Measurements from ENCODE around the gene CKAP4.
"Not testable (repeated sequence)": the region's sequence is repeated elsewhere in the genome, so short reads cannot be mapped to it uniquely, and the experiment has no call there.

CKAP4 gene, protein sequence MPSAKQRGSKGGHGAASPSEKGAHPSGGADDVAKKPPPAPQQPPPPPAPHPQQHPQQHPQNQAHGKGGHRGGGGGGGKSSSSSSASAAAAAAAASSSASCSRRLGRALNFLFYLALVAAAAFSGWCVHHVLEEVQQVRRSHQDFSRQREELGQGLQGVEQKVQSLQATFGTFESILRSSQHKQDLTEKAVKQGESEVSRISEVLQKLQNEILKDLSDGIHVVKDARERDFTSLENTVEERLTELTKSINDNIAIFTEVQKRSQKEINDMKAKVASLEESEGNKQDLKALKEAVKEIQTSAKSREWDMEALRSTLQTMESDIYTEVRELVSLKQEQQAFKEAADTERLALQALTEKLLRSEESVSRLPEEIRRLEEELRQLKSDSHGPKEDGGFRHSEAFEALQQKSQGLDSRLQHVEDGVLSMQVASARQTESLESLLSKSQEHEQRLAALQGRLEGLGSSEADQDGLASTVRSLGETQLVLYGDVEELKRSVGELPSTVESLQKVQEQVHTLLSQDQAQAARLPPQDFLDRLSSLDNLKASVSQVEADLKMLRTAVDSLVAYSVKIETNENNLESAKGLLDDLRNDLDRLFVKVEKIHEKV

DNA sequence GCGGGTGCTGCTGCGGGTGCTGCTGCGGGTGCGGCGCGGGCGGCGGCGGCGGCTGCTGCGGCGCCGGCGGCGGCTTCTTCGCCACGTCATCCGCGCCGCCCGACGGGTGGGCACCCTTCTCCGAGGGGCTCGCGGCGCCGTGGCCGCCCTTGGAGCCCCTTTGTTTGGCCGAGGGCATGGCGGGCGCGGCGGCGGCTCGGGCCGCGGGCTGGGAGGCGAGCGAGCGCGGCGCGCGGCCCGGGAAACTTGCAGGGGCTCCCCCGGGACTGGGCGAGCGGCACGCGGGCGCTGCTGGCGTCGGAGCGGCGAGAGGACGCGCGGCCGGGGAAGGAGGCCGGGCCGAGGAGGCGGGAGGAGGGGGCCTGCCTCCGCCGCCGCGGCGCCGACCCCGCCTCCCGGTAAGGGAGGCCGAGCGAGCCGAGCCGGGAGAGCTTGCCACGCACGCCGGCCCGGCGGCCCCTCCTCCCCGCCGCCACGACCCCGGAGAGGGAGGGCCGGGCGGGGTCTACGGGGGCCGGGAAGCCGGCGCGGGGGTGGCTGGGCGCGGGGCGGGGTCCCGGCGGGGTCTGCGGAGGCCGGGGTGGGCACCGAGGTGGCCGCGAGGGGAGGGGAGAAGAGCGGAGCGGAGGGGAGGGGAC, at the start of gene CKAP4:
TSS of gene CKAP4 (minus strand) at position 347 of the 638 bp plus-strand sequence. CDS start at position 178, 169 bp downstream.
- peak; percentile 29 for DNase-seq (ENCODE audit: low read depth)

DNA sequence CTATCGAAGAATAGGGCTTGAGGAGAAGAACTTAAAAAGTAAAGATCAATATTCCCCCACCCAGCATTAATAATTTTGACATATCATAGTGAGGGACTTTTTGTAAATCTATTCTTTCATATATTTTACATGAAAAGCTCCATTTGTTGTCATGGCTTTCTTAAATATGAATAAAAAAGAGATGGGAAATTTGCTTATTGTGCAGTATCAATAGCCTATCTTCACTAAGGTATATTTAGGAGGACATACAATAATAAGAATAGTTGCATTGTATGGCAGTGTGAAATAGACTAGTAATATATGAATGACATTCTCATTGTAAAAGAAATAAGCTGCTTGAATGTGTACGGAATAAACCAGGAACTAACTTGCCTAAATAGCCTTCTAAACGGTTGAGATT, 49.3 kb upstream of the CKAP4 start:
- no peak for DNase-seq (ENCODE audit: low read depth)

GRCh38 chr12:106296179-106296877, 48.5 kb upstream of the CKAP4 start:
- DNase-seq (ENCODE audit: low read depth) = no peak

- DNase-seq (ENCODE audit: low read depth) = no peak
Measured at GRCh38 chr12:106292339-106292738, 44.5 kb upstream of the CKAP4 start.

GRCh38 chr12:106291342-106291741, 43.5 kb upstream of the CKAP4 start:
- DNase-seq (ENCODE audit: low read depth) = no peak

GRCh38 chr12:106290666-106291065, 42.8 kb upstream of the CKAP4 start:
- no peak for DNase-seq (ENCODE audit: low read depth)

DNA sequence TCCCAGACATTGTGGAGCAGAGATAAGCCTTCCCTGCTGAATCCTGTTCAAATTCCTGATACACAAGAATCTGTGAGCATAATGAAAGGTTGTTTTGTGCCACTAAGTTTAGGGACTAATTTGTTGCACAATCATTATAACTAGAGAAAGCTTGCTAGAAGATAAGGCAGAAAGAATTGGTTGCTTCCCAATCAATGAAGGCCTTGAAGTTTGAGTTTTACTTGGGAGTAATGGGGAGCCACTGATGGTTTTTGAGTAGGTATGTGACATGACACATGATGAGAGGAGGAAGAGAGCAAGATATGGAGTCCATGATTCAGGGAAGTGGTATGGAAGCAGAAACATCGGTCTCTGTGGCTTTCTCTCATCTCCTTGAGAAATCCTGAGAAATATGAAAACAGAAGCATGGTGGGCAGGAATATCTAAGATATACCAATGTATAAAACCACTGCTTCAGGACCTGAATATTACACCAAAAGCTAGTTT, 41.4 kb upstream of the CKAP4 start:
- no peak for DNase-seq (ENCODE audit: low read depth)

- DNase-seq (ENCODE audit: low read depth) = no peak
Measured at GRCh38 chr12:106288494-106289195, 40.8 kb upstream of the CKAP4 start.

GRCh38 chr12:106288101-106288493, 40.3 kb upstream of the CKAP4 start:
- DNase-seq (ENCODE audit: low read depth) = no peak

DNA sequence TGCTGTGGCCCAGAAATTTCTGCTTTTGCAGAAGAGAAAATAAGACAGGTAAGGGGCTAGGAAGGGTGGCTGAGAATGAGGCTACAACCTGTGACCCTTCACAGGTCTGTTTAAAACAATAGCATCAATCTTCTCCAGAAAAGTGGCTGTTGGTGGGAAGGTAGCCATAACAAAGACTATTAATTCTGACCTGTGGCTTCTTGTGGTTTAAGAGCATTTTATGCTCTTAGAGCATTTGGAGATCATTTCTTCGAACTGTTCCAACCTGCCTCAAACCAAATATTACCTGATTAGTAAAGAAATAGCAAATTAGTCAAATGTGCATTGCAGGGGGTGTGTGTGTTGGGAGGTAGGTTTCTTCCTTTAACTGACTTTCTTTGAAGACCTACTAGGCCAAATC, 39.5 kb upstream of the CKAP4 start:
- no peak for DNase-seq (ENCODE audit: low read depth)

- DNase-seq (ENCODE audit: low read depth) = not testable (repeated sequence)
Measured at GRCh38 chr12:106286576-106287162, 38.8 kb upstream of the CKAP4 start.

GRCh38 chr12:106285982-106286381, 38.2 kb upstream of the CKAP4 start:
- no peak for DNase-seq (ENCODE audit: low read depth)

DNA sequence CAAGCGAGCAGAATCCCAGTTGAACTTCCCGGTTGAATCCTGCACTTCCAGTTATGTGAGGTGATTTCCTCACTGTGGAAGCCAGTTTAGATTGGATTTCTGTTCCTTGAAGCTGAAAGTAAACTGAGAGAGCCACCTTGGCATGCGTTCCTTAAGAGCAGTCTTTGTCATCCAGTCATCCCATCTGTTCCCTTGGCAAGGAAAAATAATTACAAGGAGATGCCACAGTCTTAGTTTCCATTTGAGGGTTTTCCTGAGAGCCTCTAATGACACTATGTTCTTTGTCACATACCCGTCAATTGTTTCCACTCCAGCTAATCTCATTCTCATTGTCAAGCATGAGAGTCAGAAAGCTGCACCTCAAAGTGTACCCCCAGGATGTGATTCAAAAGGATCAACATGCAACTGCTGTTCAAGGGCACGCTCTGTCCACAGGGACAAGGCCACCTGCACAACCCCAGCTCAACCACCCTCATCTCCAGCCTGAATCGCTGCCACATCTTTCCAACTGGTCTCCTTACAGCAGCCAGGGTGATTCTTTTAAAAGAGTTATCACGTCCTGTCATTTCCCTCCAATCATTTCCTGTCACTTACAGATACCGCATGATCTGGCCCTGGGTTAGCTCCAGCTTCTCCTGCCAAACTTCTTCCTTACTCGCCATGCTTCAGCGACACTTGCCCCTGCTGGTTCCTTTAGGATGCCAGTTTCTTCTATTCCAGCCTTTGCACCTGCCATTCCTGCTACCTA, 36.7 kb upstream of the CKAP4 start:
- no peak for DNase-seq (ENCODE audit: low read depth)

DNA sequence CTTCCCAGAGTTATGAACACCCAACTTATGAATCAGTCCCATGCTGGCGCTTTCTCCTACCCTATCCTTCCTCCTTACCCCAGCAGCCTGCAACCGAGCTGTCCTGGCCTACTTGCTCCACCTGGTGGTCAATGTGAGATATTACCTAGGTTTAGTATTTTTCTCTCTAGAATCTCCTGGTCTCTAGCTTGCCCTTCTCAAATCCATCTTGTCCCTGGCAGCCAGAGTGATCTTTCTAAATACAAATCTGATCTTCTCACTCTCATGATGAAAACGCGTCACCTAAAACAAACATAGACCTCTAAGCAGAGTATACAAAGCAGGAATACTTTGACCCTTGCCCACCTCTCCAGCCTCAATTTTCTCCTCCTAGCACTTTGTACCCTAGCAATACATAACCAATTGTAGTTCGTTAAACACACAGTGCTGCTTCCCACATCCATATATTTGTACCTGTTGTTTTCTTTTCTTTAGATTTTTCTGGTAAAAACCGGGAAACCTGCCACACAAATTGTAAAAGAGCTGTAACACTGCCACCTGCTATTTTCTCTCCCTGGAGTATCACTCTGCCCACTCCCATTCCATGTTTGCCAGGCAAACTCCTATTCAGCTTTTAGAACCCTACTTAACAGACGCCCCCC, 34.8 kb upstream of the CKAP4 start:
- DNase-seq (ENCODE audit: low read depth) = peak; percentile 25

GRCh38 chr12:106281804-106282203, 34.0 kb upstream of the CKAP4 start:
- no peak for DNase-seq (ENCODE audit: low read depth)

DNA sequence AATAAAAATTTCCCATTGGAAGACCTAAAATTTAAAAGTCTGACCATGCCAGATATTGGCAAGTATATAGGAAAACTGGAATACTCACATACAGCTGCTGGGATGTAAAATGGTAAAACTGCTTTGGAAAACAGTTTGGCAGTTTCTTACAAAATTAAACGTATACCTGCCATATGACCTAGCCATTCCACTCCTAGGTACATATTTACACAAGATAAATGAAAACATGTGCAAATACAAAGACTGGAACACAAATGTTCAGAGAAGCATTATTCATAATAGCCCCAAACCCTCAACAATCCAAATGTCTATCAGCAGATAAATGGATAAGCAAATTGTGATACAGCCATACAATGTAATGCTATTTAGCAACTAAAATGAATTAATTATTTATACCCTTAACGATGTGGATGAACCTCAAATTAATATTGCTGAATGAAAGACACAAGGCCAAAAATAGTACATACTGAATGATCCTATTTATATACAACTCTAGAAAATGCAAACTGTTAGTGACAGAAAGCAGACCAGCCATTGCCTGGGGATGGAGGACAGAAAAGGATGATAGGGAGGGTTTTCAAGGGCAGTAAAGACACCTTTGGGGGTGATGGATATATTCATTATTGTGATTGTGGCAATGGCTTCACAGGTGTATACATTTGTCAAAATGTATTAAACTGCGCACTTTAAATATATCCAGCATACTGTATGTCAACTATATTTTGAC, 33.4 kb upstream of the CKAP4 start:
- DNase-seq (ENCODE audit: low read depth) = no peak

DNA sequence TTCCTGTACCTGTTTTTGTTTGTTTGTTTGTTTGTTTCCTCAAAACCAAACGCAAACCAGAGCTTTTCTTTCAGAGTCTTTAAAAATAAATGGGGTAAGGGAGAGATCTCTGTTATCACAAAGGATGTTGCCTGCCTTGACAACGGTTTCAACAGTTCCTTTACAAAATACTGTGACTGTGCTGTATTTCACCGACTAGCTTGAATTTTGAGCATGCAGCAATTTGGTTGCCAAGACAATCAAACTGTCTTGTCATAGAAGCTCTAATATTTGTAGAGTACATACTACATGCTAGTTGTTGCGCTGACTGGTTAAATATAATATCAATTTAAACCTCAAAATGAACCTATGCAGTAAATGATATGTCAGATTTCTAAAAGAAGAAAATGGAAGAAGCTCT, 32.3 kb upstream of the CKAP4 start:
- no peak for DNase-seq (ENCODE audit: low read depth)

GRCh38 chr12:106276032-106276740, 28.4 kb upstream of the CKAP4 start:
- DNase-seq (ENCODE audit: low read depth) = no peak

DNA sequence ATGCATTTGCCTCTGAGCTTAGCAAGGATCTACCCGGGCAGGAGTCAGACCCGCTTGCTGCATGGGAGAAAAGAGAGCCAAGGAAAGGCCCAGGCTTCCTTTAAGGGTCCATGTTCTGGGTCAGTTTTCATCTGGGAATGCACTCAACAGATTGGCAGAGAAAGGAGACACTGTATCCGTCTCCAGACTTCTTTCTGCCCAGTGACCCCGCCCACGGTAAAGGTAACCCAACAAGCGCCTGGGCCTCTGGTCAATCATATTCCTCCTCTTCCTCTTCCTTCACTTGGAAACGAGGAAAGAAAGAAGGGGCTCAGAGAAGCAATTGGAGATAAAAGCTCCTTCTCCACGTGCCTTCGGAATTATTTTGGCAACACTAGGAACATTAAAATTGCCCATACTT, 27.6 kb upstream of the CKAP4 start:
- no peak for DNase-seq (ENCODE audit: low read depth)

All from activated gamma-delta T cell treated with anti-CD3 and anti-CD28 coated beads, Interleukin-2, amount 50 U/mL, for 16 hours (primary cell).